GM10248 (cell line): ENCODE results near the gene ZNF281.

Experiments
- CTCF ChIA-PET: fragments of 300-600 bp; sonication (Branson Sonifier 250); formaldehyde crosslinking; extraction: SDS; loops from one replicate; lab custom pipeline; 2021; ENCODE audit warnings: antibody characterized with exemption; lab: Yijun Ruan, JAX
- POLR2A ChIA-PET: fragments of 350-650 bp; sonication (Branson Sonifier 250); formaldehyde crosslinking; extraction: SDS; loops from one replicate; lab custom pipeline; 2020; ENCODE audit warnings: antibody characterized with exemption; lab: Yijun Ruan, JAX
- DNase-seq: peaks from one replicate; pipeline ENCODE4 v3.0.0; 2012; ENCODE audit errors: extremely low spot score
- TF ChIP-seq, protein P1 (sequence below): IDR thresholded peaks from 2 replicates; pipeline ENCODE4 v1.5.1; 2012; ENCODE audit warnings: mild to moderate bottlenecking, low read depth; ENCODE audit errors: extremely low read depth, missing control alignments, control extremely low read depth

Gene ZNF281

DNA sequence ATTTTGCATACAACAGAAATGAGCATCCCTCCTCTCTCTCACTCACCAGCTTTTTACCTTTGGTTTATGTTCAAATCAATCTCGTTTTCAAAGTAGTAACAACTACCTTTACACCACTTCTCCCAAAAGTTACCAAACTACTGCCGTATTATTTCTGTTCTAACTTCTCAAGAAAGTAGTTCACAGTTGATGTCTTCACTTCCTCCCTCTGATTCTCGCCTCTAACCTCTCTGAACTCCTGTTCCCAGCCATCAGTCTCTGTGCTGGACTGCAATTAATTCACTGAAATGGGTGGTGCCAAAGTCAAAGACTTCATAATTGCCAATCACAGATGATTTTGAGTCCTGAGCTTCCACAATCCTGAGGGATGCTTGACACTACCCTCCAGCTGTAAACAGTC is 54.0 kb downstream of the ZNF281 start:
- DNase-seq = peak; percentile 32
- CTCF ChIA-PET = interaction anchor here (0.8 kb wide), 1 partner anchor 14 kb away, joined by 4 read pairs; no protein-coding TSS in a partner anchor
- POLR2A ChIA-PET = no interaction called here
- TF ChIP-seq, protein P1, sequence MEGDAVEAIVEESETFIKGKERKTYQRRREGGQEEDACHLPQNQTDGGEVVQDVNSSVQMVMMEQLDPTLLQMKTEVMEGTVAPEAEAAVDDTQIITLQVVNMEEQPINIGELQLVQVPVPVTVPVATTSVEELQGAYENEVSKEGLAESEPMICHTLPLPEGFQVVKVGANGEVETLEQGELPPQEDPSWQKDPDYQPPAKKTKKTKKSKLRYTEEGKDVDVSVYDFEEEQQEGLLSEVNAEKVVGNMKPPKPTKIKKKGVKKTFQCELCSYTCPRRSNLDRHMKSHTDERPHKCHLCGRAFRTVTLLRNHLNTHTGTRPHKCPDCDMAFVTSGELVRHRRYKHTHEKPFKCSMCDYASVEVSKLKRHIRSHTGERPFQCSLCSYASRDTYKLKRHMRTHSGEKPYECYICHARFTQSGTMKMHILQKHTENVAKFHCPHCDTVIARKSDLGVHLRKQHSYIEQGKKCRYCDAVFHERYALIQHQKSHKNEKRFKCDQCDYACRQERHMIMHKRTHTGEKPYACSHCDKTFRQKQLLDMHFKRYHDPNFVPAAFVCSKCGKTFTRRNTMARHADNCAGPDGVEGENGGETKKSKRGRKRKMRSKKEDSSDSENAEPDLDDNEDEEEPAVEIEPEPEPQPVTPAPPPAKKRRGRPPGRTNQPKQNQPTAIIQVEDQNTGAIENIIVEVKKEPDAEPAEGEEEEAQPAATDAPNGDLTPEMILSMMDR = no peak
